Middle frontal gyrus (tissue), 1 donor: ENCODE data around the gene HNRNPM.

Experiments
- DNase-seq: peaks from one replicate; pipeline ENCODE4 v3.0.0-alpha.2; 2015; ENCODE audit warnings: low spot score; ENCODE audit errors: extremely low spot score

HNRNPM gene

GRCh38 chr19:8484331-8484894, 39.6 kb downstream of the HNRNPM start:
- DNase-seq, result no peak

- no peak for DNase-seq
These were observed 41.0 kb downstream of the HNRNPM start for GRCh38 chr19:8485561-8486371.

GRCh38 chr19:8486661-8487136, 41.9 kb downstream of the HNRNPM start:
- DNase-seq, result no peak

GRCh38 chr19:8487137-8487851, 42.5 kb downstream of the HNRNPM start:
- no peak for DNase-seq

- no peak for DNase-seq
These were observed 43.6 kb downstream of the HNRNPM start for GRCh38 chr19:8488365-8488764.

GRCh38 chr19:8489561-8490394, 45.0 kb downstream of the HNRNPM start:
- no peak for DNase-seq

- no peak for DNase-seq
These were observed 45.6 kb downstream of the HNRNPM start for GRCh38 chr19:8490395-8490760.

- DNase-seq, result no peak
These were observed 46.1 kb downstream of the HNRNPM start for GRCh38 chr19:8490873-8491272.

GRCh38 chr19:8491574-8491973, 46.8 kb downstream of the HNRNPM start:
- no peak for DNase-seq

GRCh38 chr19:8494158-8494557, 49.4 kb downstream of the HNRNPM start:
- DNase-seq, result no peak

- DNase-seq, result no peak
These were observed 53.5 kb downstream of the HNRNPM start for GRCh38 chr19:8498295-8498694.

GRCh38 chr19:8499048-8499833, 54.5 kb downstream of the HNRNPM start:
- DNase-seq, result no peak

- no peak for DNase-seq
These were observed 55.4 kb downstream of the HNRNPM start for GRCh38 chr19:8500158-8500557.

- no peak for DNase-seq
These were observed 56.7 kb downstream of the HNRNPM start for GRCh38 chr19:8501516-8501915.

GRCh38 chr19:8501981-8502380, 57.2 kb downstream of the HNRNPM start:
- no peak for DNase-seq

GRCh38 chr19:8503510-8503909, 58.7 kb downstream of the HNRNPM start:
- no peak for DNase-seq

- no peak for DNase-seq
These were observed 59.4 kb downstream of the HNRNPM start for GRCh38 chr19:8504171-8504570.

- no peak for DNase-seq
These were observed 60.1 kb downstream of the HNRNPM start for GRCh38 chr19:8504919-8505318.

GRCh38 chr19:8505680-8506401, 61.1 kb downstream of the HNRNPM start:
- DNase-seq, result peak; percentile 76

GRCh38 chr19:8506402-8506957, 61.7 kb downstream of the HNRNPM start:
- DNase-seq, result no peak
